ENCODE measurements around the gene FLT3. TPM values are rescaled to one million over a fixed set of nuclear protein-coding genes. Genes with fewer than 3 reads are reported as not detected.
"Not testable (repeated sequence)": the region's sequence is repeated elsewhere in the genome, so short reads cannot be mapped to it uniquely, and the experiment has no call there.

Gene FLT3
- total RNA-seq, 1 donor from 2014 or later, result not detected

DNA sequence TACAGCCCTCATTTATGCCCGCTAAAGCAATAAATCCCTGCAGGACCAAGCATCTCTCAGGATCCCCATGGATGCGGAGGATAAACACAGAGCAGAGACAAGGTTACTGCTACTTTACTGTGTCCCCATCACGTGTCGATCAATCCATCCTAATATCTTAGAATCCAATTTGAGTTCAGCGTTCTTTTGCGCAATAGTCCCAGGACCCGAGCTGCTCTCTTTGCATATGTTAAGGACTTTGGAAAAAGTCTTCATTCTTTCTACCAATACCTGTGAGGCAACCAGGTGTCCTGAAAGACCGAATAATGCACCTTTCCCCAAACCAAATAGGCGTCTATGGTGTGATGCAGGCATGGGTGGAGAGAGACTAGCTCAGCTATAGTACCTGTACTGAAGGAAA lies 73.9 kb downstream of the FLT3 start:
- no peak for DNase-seq (ENCODE audit: missing footprints)
- intact Hi-C loops (cut with DNase I), result no loop called here
- ATAC-seq, result no peak

DNA sequence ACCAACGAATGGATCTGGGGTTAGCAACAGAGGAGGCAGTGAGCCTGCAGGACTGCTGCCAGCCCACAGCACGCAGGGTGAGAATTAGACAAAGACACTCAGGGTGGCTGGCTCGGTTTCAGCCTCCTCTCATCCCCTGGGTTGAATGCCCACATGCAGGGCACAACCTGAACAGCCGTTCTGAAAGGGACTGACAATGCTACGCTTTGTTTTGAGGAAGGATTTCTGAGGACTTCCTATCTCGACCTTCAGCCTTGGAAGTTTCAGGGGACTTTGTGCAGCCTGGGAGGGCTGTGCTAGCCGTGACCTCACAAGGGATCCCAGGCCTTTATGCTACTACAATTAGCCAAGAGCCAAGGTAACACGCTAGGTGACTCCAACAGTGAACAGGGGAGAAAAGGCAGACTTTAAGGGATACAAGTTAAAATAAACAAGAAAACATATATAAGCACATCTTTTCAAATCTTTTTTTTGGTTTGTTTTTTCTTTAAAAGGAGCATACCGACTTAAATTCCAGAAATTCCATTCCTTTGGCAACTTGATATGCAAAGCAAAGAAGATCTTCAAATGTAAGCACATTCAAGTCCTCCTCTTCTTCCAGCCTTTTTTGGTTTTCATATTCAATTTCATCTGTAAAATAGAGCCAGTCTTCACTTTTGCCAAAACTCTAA lies 77.4 kb downstream of the FLT3 start:
- DNase-seq (ENCODE audit: missing footprints) (no peak), ATAC-seq (no peak)
- intact Hi-C loops (cut with DNase I), result no loop called here

DNA sequence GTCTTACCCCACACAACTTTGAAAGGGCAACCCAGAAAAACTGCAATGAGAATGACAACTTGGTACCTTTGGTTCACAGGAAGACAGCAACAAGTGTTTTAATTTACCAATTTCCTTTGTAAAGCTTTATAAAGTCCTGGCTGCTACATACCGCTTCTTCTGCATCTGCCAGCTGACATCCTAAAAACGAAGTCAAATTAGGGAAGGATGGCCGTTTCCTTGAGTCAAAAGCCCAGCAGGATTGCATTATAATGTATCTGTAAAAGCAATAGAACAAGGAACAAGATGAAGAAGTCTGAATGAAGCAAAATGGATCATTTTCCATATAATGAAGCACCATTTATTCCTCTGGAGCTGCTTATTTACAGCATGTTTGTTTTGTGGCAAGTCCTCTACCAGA lies 86.1 kb downstream of the FLT3 start:
- ATAC-seq, result no peak
- intact Hi-C loops (cut with DNase I), result no loop called here
- DNase-seq (ENCODE audit: missing footprints), result no peak

DNA sequence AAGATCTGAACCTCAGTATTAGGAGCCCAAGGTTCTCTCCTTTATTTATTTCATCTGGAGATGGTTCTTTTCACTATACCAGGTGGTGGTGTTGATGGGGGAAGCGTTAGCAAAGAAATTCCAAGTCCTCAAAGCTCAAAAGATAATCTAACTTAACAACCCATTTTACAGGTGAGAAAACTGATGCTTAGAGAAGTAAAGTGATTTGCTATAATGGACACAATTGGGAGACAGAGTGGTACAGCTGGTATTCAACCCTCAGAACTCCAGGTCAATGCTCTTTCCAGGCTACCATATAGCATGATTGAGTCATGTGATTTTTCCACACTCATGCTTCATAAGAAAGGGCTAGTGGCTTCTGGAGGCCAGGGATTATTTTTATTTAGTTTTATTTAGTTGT lies 86.9 kb downstream of the FLT3 start:
- intact Hi-C loops (cut with DNase I), result no loop called here
- ATAC-seq, result no peak
- no peak for DNase-seq (ENCODE audit: missing footprints)

DNA sequence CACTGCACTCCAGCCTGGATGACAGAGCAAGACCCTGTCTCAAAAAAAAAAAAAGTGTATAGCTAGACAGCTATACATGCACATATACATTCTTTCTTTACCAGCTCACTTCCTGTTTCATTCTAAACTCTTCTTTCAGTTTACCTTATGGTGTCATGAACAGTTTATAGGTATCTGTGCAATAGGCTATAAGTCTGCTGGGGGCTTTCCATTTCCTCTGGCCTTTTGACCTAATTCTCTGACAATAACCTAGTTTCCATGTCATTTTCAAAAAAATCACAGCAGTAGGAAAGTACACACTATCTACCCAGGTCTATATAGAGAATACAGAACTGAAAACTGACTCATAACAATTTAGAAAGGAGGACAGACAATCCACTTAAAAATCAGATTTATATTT lies 87.5 kb downstream of the FLT3 start:
- DNase-seq (ENCODE audit: missing footprints) (no peak), ATAC-seq (no peak)
- intact Hi-C loops (cut with DNase I), result no loop called here

DNA sequence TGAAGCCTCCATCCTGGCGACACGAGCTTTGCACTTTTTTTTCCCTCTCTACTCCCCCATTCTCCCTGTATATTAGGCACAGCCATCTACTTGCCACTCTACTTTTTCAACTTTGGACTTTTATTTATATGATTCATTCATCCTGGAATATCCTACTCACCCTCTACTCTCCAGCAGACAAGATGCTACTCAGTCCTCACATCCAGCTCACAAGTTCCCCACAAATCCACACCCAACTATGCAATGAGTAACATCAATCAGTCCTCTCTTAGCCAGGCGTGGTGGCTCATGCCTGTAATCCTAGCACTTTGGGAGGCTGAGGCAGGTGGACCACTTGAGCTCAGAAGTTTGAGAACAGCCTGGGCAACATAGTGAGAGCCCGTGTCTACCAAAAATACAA lies 88.0 kb downstream of the FLT3 start:
- intact Hi-C loops (cut with DNase I), result no loop called here
- DNase-seq (ENCODE audit: missing footprints) (no peak), ATAC-seq (no peak)

DNA sequence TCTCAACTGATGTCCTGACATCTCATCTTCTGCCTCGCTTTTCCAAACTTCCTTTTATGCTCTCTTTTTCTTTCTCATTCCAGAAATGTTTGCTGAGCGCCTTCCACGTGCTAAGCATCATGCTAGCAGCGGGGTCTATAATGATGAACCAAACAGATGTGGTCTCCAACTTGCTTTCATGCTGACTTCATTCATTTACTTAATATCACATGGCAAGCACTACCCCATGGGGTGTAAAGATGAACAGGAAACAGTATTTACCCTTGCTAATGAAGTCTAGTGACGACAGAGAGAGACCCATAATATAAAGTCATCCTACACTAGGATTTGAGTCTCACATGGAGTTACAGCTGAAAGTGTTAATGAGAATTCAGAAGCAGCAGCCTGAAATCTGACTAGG lies 90.3 kb downstream of the FLT3 start:
- ATAC-seq (no peak), DNase-seq (ENCODE audit: missing footprints) (no peak)
- intact Hi-C loops (cut with DNase I), result no loop called here

DNA sequence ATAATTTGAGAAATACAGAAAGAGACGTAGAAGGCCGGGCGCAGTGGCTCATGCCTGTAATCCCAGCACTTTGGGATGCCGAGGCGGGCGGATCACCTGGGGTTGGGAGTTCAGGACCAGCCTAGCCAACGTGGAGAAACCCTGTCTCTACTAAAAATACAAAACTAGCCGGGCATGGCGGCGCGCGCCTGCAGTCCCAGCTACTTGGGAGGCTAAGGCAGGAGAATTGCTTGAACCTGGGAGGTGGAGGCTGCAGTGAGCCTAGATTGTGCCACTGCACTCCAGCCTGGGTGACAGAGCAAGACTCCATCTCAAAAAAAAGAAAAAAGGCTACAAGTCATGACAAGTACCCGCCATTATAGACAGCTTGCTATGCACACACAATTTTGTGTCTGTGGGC lies 95.4 kb downstream of the FLT3 start:
- intact Hi-C loops (cut with DNase I); DNase-seq (ENCODE audit: missing footprints); ATAC-seq: not testable (repeated sequence)

DNA sequence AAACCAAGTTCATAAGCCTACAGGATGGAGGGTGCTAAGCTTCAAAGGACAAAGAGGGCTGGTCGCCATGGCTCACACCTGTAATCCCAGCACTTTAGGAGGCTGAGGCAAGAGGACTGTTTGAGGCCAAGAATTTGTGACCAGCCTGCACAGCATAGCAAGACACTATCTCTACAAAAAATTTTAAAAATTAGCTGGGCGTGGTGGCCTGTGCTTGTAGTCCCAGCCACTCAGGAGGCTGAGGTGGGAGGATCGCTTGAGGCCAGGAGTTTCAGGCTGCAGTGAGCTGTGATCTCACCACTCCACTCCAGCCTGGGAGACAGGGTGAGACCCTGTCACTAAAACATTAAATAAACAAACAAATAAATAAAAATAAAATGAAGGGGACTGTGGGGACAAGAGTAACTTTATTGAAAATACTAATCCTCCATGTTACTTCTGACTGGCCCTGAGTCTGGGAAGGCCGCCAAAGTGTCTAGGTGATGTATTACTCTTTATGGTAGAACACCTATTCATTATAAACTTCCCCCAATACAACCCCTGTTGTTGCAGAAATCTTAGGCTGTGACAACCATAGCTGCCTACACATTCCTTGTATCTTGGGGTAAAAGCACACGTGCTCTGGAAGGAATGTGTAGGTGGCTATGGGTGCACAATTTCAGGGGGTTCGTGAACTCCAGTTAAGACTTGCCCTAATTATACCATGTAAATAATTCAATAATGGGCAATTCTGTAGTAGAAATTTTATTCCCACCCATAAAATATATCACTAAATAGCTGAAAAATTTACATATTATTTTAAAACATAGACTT lies 97.3 kb downstream of the FLT3 start:
- ATAC-seq (no peak), DNase-seq (ENCODE audit: missing footprints) (no peak)
- intact Hi-C loops (cut with DNase I), result no loop called here

DNA sequence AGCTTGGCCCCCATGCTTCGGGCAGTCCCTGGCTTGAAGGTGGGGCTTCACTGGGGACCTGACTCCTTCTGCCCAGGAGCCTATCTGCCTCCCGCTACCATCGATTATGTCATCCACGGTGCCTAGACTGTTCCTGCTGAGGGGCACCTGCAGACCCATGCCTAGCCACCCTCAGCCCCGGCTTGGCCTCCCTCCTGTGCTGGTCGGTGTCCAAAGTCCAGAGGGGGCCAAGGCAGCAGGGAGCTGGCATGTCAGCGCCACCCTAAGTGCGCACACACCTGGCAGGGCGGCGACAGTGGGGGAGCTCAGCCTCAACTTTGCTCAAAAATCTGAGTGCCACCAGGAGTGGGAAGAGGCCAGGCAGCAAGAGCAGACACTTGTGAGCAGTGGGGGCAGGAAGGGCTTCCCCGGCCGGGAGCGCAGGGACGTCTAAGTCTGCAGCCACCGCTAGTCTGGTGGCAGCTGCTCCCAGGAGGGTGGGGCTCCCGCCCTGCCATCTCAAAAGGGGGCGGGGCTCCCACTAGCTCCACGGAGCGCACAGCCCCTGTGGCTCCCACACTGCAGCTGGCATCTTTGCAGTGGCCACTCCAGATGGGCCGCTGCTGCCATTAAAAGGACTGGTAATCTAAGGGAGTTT lies 98.4 kb downstream of the FLT3 start:
- ATAC-seq (no peak), DNase-seq (ENCODE audit: missing footprints) (no peak)
- intact Hi-C loops (cut with DNase I), result no loop called here

DNA sequence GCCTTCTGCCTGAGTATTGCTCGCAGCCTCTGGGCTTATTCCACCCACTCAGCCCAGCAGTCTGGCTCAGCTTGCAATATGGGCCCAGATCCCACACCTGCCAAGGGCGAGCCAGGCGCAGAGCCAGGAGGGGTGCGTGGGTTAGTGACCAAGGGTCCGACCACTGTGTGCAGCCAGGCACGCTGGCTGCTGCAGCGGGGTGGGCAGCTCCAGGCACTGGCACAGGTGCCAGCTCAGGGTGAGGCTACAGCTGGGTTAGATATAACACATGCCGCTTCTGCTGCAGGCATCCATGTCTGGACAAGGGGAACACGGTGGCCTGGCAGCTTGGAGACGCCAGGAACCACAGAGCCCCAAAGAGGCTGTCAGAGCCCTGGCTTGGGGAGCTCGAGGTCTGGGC lies 99.3 kb downstream of the FLT3 start:
- no peak for ATAC-seq
- no peak for DNase-seq (ENCODE audit: missing footprints)
- intact Hi-C loops (cut with DNase I), result no loop called here

DNA sequence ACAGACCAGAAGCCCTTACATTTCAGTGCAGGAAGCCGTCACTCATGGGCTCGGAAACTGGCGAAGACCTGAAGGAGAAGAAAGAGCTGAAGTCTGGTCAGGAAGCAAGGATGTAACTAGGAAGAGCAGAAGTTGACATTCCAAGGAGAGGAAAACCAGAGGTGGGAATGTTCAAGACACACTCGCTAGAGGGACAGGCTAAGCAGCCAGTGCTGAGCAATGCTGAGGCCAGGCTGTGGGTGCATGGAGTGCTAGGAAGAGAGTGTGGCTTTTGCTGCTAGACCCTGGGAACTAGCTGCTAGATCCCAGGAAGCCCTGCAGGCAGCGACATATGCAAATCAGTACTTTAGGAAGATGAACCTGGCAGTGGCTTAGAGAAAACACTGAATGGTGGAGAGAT lies 99.8 kb downstream of the FLT3 start:
- intact Hi-C loops (cut with DNase I), result no loop called here
- DNase-seq (ENCODE audit: missing footprints) (no peak), ATAC-seq (no peak)

DNA sequence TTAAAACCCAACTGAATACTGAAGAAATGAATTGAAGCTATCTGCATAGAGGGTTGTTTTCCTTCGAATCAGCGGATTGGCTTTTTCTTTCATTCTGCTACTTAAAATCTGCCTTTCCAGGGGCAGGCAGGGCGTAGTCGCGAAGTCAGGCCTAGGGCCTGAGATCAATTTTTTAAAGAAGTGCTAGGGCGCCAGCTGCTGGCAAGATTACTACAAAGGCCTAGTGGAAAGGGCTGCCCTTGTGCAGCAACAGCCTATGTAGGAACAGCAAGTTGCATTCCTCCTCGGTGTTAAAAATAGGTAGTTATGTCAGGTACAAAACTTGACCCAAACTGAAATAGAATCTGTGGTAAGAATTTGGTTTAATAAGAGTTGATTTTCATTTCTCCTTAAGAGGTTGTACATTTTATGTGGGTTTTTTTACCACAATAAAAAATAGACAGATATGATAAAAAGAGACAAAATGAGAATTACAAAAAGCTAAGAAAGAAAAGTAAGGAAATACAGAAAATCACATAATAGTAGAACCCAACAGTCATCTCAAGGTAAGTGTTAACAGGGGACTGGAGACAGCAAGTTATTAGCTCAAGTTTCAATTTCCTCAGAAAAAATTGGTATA lies 102.4 kb downstream of the FLT3 start:
- no peak for DNase-seq (ENCODE audit: missing footprints)
- intact Hi-C loops (cut with DNase I), result no loop called here
- peak; percentile 76 for ATAC-seq

DNA sequence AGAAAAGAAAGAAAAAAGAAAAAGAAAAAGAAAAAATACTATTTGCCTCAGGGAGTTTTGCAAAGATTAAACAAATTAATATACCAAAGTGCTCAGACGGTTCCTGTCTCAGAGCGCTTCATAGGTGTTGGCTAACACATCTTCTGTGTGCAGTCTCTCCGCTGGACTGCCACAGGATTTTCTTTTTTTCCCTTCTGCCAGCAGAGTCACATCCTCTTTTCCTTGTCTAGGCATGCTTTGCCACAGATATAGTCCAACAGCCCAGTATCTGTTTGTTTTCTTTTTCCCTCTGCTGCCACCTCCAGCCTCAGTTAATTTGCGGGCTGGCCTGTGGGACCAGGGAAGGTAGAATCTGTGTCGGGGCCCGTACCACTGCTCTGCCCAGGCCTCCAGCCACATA lies 108.5 kb downstream of the FLT3 start:
- intact Hi-C loops (cut with DNase I), result no loop called here
- DNase-seq (ENCODE audit: missing footprints) (no peak), ATAC-seq (no peak)

DNA sequence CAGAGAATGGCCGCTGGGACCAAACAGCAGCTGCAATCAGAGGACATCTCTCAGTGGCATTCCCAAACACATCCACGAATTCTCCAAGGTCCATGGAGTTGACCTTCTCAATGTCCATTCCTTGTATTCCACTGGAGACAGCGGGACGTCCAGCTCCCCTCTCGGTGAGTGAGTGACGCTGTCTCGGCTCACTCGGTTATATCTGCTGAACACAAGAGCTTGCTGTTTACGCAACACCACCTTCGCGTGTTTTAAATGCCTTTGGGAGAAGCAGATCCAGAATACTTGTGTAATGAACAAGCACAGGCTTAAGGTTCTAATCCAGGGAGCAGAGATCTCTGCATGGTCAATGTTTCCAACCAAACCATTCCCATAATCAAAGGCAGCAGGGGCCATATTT lies 111.9 kb downstream of the FLT3 start, which contains the start of gene URAD:
Gene URAD, minus strand, starts transcription at position 174 of the 400 bp plus-strand sequence. Its CDS starts 56 bp downstream, at position 118.
- no peak for DNase-seq (ENCODE audit: missing footprints)
- intact Hi-C loops (cut with DNase I), result loop anchor here (10.0 kb wide), 1 partner anchor 1004 kb away; no protein-coding TSS in a partner anchor
- ATAC-seq, result no peak

DNA sequence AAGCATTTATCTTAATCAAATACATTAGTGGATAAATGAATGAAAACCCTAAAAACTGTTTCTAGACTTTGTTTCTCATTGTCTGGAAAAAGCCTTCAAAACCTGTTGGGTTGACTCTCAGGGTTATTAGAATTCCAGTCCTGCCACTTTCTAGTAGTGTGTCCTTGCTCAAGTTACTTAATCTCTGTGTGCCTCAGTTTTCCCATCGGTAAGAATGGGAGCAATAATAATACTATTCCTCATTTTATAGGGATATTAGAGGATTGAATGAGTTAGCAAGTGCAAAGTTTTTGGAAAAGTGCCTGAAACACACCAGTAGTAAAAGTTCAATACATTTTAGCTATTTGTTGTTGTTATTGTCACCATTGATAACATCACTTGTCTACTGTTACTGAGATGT lies 114.8 kb downstream of the FLT3 start:
- intact Hi-C loops (cut with DNase I), result loop anchor here (2.0 to 10.0 kb wide), 3 partner anchors 155 to 1001 kb away; no protein-coding TSS in a partner anchor
- ATAC-seq, result no peak
- no peak for DNase-seq (ENCODE audit: missing footprints)

DNA sequence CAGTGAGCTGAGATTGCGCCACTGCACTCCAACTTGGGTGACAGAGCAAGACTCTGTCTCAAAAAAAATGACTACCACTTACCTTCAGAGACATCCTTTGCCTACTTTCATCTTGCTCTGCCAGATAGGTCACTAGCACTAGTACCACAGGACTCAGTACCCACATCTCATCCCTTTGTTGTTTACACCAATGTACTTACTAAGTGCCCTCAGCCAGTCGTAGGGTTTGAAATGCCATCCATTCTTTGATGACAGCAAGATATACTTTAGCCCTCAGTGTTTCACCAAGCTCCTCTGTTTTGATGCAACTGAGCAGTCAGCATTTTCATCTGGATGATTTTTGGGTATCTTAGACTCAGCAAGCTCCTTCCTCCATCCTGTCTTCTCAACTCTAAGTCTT lies 118.0 kb downstream of the FLT3 start:
- ATAC-seq, result no peak
- DNase-seq (ENCODE audit: missing footprints), result no peak
- intact Hi-C loops (cut with DNase I), result loop anchor here (10.0 kb wide), 1 partner anchor 998 kb away; no protein-coding TSS in a partner anchor

DNA sequence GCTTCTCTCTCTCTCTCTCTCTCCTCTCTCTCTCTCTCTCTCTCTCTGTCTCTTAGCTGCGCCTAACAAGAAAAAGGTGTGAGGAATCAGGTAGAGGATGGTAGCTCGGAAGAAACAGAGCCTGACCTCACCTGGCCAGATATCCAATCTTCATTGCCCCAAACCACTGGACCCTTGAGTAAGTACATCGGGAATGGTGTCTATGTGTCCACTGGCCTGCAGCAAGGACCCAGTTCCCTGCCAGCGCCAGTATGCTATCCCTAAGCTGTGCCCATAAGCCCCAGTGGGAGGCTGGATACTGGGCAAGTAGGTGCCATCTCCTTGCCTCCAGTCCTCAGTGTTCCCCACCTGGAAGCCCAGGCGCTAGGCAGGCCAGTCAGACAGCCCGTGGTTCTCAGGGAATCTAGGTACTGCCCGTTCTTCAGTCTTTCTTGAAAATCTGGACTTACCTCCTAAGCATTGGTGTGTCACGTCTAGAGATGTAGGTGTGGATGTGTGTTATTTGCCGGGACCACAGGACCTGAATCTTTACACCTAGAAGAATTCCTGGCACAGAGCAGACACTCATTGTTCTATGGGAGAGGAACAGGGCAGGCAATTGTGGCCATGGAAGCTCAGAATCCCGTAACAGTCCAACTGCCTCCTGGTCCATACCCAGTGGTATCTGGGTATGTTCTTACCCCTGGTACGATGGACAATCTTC lies 119.2 kb downstream of the FLT3 start:
- ATAC-seq, result no peak
- intact Hi-C loops (cut with DNase I), result loop anchor here (10.0 kb wide), 1 partner anchor 996 kb away; no protein-coding TSS in a partner anchor
- DNase-seq (ENCODE audit: missing footprints), result no peak
